ENCODE measurements around the gene DLGAP4. TPM values are rescaled to one million over a fixed set of nuclear protein-coding genes. Genes with fewer than 3 reads are reported as not detected.
"Not testable (repeated sequence)": the region's sequence is repeated elsewhere in the genome, so short reads cannot be mapped to it uniquely, and the experiment has no call there.

DLGAP4 gene
- total RNA-seq, 1 donor from 2014 or later = 113 TPM

- intact Hi-C loops (cut with DNase I) = no loop called here
- DNase-seq (ENCODE audit: low spot score) (no peak), ATAC-seq (no peak)
Observed at GRCh38 chr20:36367370-36367745, 61.2 kb downstream of the DLGAP4 start.

GRCh38 chr20:36367907-36368799 lies 62.0 kb downstream of the DLGAP4 start:
- ATAC-seq (no peak), DNase-seq (ENCODE audit: low spot score) (no peak)
- intact Hi-C loops (cut with DNase I) = no loop called here

DNA sequence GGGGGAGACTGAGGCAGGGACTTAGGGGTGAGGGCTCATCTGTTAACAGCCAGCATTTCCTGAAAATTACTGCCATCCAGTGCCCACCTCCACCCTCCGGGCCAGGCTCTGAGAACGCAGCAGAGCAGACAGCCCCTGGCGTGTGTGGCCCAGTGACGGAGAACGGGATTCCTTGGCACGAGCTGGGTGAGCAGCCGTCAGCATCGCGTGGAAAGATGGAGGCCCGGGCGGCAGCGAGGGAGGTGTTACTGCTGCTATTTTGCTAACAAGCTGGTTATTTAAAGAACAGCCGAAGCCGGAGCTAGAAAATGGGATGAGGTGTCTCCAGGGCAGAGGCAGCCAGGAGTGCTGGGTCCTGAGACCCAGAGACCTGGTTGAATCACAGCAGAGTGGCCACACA lies 62.7 kb downstream of the DLGAP4 start:
- intact Hi-C loops (cut with DNase I) = loop anchor here (1.0 kb wide), 1 partner anchor 18 kb away; no protein-coding TSS in a partner anchor
- no peak for DNase-seq (ENCODE audit: low spot score)
- ATAC-seq = no peak

DNA sequence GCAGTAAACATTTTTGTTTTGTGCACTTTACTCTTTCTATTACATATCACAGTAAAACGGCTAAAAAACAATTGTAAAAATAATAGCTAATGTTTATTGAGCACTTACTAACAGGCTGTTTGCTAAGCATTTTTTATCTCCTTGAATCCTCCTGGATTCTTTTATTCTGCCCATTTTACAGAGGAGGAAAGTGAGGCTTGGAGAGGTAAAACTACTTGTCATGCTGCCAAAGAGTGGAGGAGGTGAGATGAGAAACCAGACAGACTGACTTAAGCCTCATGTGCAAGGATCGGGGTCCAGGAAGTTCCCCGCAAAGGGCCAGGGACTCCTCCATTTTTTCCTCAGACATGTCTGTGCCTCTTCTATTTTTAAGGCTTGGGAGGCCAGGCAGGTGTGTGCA lies 63.6 kb downstream of the DLGAP4 start:
- DNase-seq (ENCODE audit: low spot score) (no peak), ATAC-seq (no peak)
- intact Hi-C loops (cut with DNase I) = loop anchor here (1.0 kb wide), 1 partner anchor 18 kb away; no protein-coding TSS in a partner anchor

GRCh38 chr20:36370991-36371790 lies 65.1 kb downstream of the DLGAP4 start:
- ATAC-seq (no peak), DNase-seq (ENCODE audit: low spot score) (no peak)
- intact Hi-C loops (cut with DNase I) = no loop called here

GRCh38 chr20:36372666-36373065 lies 66.5 kb downstream of the DLGAP4 start:
- ATAC-seq = no peak
- DNase-seq (ENCODE audit: low spot score) = no peak
- intact Hi-C loops (cut with DNase I) = no loop called here

DNA sequence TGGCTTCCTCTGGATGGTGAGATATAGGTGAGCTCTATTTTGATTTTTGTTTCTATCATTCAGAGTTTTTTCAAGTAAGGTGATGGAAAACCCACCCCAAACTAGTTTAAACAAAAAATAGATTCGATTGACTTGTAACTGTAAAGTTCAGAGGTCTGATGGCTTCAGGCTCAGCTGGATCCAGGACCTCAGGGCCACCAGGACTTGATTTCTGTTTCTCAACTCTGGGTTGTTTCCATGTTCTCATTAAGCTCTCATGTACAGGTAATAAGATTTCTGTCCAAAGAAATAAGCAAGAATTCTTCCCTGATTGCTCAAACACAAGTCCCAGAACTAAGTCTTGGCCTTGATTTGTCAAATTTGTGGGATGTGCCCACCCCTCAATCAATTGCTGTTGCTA lies 67.0 kb downstream of the DLGAP4 start:
- no peak for ATAC-seq
- intact Hi-C loops (cut with DNase I) = no loop called here

DNA sequence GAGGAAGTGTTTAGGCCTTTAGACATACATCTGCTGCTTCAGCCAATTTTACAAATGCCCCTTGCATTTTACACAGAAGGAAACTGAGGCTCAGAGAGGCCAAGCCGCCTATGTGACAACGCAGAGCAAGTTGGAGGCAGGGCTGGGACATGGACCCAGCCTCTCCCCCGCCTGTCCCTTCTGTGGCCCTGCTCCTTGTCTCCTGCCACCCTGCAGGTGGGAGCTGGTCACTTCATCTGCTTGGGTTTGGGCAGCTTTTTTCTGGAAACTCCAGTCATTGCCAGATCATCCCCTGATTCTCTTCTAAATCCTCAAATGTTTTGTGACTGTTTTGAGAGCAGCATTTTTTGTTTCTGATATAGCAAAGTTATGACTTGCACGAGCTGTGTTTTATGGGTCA lies 68.9 kb downstream of the DLGAP4 start:
- intact Hi-C loops (cut with DNase I) = no loop called here
- no peak for DNase-seq (ENCODE audit: low spot score)
- no peak for ATAC-seq

More for the DNA sequence above, 67.0 kb downstream of the DLGAP4 start:
- no peak for DNase-seq (ENCODE audit: low spot score)

- intact Hi-C loops (cut with DNase I) = no loop called here
- DNase-seq (ENCODE audit: low spot score) (no peak), ATAC-seq (no peak)
Observed at GRCh38 chr20:36377348-36378326, 71.5 kb downstream of the DLGAP4 start.

DNA sequence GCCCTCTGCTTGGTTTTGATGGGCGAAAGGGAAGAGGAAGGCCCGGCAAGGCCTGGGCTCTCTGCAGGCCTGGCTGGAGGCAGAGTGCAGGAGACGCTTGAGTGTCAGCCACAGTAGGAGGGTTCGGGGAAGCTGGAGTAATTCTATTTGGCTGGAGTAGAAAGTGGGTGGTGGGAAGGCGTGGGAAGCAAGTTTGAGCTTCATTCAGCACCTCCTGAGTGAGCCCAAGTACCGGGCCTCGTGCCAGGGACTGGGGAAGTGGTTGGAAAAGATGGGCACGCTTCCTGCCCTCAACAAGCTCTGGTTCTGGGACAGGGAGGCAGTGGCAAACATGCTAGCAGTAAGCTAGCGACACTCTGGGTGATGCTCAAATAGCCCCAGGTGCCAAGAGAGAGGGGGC lies 72.5 kb downstream of the DLGAP4 start:
- no peak for ATAC-seq
- intact Hi-C loops (cut with DNase I) = no loop called here
- DNase-seq (ENCODE audit: low spot score) = no peak

GRCh38 chr20:36379914-36380313 lies 73.8 kb downstream of the DLGAP4 start:
- intact Hi-C loops (cut with DNase I); ATAC-seq; DNase-seq (ENCODE audit: low spot score): not testable (repeated sequence)

- ATAC-seq = no peak
- intact Hi-C loops (cut with DNase I) = no loop called here
- no peak for DNase-seq (ENCODE audit: low spot score)
Observed at GRCh38 chr20:36384022-36384619, 78.0 kb downstream of the DLGAP4 start.

- intact Hi-C loops (cut with DNase I) = no loop called here
- no peak for ATAC-seq
Observed at GRCh38 chr20:36385503-36385902, 79.4 kb downstream of the DLGAP4 start.

DNA sequence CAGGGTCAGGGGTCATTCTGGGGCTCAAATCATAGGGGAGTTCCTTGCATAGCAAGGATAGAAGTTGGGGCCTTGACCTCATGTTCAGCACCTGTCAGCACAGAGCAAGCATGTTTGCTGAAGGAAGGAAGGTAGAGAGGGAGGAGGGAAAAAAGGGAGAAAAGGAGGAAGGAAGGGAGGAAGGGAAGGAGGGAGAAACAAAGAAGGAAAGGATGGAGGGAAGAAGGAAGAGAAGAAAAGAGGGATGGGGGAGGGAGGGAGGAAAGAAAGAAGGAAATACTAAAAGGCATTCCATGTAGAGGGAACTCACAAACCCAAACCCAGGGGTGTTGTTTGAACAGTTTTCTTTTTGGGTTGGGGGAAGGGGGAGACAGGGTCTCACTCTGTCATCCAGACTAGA lies 80.1 kb downstream of the DLGAP4 start:
- no peak for DNase-seq (ENCODE audit: low spot score)
- intact Hi-C loops (cut with DNase I) = no loop called here
- no peak for ATAC-seq

More at GRCh38 chr20:36385503-36385902, 79.4 kb downstream of the DLGAP4 start:
- no peak for DNase-seq (ENCODE audit: low spot score)

DNA sequence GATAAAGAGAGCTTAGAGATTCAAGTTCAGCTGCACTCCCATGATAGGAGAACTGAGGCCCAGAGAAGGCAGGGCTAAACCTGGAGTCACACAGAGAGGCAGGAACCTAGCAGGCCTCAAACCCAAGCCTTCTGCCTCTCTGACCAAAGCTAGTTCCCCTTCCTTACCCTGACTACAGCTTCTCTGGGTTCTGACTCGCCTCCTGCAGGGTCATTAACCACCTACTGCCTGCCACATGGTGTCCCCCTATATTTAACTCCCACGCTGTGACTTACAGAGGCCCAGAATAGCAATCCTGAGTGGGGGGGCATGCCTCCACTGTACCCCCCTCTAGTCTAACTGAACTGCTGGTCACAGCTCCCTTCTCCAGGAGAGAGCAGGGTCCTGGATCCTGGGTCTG lies 84.1 kb downstream of the DLGAP4 start:
- no peak for ATAC-seq
- DNase-seq (ENCODE audit: low spot score) = no peak
- intact Hi-C loops (cut with DNase I) = no loop called here

DNA sequence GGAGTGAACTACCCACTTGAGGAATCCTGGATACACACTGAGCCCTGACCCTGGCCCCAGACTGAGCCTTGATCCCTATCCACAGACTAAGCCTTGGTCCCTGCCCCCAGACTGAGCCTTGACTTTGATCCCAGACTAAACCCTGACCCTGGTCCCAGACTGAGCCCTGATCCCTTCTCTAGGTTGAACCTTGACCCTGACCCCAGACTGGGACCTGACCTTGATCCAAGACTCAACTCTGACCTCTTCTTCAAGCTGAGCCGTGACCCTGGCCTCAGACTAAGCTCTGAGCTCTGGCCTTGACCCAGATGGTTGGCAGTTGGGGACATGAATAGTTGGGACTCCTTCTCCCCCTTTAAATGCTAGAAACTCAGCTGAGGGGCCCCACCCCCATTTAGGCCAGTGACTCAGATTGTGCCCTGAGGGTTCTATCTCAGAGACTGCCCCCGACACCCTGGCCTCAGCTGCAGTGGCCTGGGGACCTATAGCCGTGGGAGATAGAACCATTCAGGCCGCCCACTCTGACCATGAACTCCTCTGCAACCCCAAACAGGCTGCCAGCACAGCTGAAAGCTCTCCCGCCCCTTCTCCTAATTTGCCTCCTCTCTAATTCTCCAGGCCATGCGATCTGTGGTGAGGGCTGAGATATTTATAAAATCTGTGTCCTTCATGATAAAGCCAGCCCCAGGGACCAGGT lies 84.7 kb downstream of the DLGAP4 start:
- intact Hi-C loops (cut with DNase I) = no loop called here
- ATAC-seq (no peak), DNase-seq (ENCODE audit: low spot score) (no peak)

DNA sequence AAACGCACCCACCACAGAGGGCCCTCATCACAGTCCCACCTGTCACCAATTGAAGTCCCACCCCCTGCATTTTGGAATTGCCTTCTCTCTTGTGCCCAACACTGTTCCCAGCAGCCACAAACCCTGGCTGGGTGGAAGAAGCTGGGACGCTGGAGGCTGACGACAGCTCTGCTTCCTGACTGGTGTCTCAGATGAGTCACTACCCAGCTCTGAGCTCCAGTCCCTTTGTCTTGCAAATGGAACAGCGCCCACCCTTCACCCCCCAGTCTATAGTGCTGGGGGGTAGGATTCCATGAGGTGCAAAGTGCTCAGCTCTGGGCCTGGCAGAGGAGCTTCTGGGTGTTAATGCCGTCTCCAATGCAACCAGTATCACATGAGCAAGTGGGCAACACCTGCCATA lies 85.3 kb downstream of the DLGAP4 start:
- DNase-seq (ENCODE audit: low spot score) (no peak), ATAC-seq (no peak)
- intact Hi-C loops (cut with DNase I) = no loop called here

- no peak for DNase-seq (ENCODE audit: low spot score)
- no peak for ATAC-seq
- intact Hi-C loops (cut with DNase I) = no loop called here
Observed at GRCh38 chr20:36391955-36392354, 85.8 kb downstream of the DLGAP4 start.

All from sciatic nerve (tissue), 2 donors.